ENCODE data around the gene CYTH3. TPM values are rescaled to one million over a fixed set of nuclear protein-coding genes. Genes with fewer than 3 reads are reported as not detected.

CYTH3 gene
- total and polyA plus RNA-seq, 9 of the 15 experiments (the other 6 are each of a cell fraction or from before 2014, with no cell fraction given): 0.25 to 15.2 (median 11.4) TPM

DNA sequence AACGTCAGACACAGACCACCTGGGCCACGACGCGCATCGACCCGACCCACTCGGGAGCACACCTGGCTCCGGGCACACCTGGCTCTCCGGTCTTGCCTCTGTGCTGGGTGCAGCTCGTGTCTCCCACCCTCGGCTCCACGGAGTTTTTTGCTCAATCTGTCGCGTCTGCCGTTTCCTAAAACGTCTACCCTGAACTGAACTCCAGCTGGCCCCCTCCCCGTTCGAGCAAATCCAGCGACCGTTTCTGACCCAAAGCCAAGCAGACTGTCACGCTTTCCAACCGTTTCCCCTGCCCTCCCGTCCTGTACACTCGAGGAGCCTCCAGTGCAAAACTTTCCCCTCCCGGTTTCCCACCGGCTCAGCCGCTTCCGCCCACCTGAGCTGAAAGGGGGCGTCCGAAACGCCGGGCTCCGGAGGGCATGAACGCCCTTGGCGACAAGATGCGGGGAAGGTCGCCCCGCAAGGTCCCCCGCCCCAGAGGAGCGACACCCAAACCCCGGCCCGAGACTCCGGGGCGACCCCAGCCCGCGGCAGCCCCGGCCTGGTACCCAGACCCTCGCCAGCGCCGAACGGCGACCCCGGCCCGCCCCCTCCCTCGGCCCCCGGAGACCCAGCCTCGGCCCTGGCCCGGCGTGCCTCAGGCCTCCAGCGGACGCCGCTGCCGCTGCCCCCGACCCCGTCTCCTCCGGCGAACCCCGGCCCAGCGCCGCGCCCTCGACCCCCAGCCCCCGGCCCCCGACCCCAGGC lies 557 bp downstream of the CYTH3 start (continued):
- TF ChIP-seq, protein P1, sequence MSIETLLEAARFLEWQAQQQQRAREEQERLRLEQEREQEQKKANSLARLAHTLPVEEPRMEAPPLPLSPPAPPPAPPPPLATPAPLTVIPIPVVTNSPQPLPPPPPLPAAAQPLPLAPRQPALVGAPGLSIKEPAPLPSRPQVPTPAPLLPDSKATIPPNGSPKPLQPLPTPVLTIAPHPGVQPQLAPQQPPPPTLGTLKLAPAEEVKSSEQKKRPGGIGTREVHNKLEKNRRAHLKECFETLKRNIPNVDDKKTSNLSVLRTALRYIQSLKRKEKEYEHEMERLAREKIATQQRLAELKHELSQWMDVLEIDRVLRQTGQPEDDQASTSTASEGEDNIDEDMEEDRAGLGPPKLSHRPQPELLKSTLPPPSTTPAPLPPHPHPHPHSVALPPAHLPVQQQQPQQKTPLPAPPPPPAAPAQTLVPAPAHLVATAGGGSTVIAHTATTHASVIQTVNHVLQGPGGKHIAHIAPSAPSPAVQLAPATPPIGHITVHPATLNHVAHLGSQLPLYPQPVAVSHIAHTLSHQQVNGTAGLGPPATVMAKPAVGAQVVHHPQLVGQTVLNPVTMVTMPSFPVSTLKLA (conservative IDR thresholded peaks at IDR 0.05): no peak
- TF ChIP-seq POLR2H (tag; IDR thresholded peaks at IDR 0.05; ENCODE audit: low read depth) (no peak), SAP30 (IDR thresholded peaks at IDR 0.05; ENCODE audit: borderline replicate concordance, insufficient read depth, low read depth, low read length, poor library complexity, severe bottlenecking) (no peak), FOXA1 (IDR thresholded peaks at IDR 0.05; ENCODE audit: borderline replicate concordance) (no peak), MAZ (CRISPR knock-in tag; conservative IDR thresholded peaks at IDR 0.05 in 1 of 2, IDR thresholded peaks at IDR 0.05 in 1 of 2) (0 out of 4 replicates have a peak, but pooled peaks have one; percentile 27 to 31)
- TF ChIP-seq, protein P2, sequence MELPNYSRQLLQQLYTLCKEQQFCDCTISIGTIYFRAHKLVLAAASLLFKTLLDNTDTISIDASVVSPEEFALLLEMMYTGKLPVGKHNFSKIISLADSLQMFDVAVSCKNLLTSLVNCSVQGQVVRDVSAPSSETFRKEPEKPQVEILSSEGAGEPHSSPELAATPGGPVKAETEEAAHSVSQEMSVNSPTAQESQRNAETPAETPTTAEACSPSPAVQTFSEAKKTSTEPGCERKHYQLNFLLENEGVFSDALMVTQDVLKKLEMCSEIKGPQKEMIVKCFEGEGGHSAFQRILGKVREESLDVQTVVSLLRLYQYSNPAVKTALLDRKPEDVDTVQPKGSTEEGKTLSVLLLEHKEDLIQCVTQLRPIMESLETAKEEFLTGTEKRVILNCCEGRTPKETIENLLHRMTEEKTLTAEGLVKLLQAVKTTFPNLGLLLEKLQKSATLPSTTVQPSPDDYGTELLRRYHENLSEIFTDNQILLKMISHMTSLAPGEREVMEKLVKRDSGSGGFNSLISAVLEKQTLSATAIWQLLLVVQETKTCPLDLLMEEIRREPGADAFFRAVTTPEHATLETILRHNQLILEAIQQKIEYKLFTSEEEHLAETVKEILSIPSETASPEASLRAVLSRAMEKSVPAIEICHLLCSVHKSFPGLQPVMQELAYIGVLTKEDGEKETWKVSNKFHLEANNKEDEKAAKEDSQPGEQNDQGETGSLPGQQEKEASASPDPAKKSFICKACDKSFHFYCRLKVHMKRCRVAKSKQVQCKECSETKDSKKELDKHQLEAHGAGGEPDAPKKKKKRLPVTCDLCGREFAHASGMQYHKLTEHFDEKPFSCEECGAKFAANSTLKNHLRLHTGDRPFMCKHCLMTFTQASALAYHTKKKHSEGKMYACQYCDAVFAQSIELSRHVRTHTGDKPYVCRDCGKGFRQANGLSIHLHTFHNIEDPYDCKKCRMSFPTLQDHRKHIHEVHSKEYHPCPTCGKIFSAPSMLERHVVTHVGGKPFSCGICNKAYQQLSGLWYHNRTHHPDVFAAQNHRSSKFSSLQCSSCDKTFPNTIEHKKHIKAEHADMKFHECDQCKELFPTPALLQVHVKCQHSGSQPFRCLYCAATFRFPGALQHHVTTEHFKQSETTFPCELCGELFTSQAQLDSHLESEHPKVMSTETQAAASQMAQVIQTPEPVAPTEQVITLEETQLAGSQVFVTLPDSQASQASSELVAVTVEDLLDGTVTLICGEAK (IDR thresholded peaks at IDR 0.05): peak; percentile 60
- TF ChIP-seq, protein P2 (CRISPR knock-in tag; IDR thresholded peaks at IDR 0.05): no peak
- TF ChIP-seq, protein P3, sequence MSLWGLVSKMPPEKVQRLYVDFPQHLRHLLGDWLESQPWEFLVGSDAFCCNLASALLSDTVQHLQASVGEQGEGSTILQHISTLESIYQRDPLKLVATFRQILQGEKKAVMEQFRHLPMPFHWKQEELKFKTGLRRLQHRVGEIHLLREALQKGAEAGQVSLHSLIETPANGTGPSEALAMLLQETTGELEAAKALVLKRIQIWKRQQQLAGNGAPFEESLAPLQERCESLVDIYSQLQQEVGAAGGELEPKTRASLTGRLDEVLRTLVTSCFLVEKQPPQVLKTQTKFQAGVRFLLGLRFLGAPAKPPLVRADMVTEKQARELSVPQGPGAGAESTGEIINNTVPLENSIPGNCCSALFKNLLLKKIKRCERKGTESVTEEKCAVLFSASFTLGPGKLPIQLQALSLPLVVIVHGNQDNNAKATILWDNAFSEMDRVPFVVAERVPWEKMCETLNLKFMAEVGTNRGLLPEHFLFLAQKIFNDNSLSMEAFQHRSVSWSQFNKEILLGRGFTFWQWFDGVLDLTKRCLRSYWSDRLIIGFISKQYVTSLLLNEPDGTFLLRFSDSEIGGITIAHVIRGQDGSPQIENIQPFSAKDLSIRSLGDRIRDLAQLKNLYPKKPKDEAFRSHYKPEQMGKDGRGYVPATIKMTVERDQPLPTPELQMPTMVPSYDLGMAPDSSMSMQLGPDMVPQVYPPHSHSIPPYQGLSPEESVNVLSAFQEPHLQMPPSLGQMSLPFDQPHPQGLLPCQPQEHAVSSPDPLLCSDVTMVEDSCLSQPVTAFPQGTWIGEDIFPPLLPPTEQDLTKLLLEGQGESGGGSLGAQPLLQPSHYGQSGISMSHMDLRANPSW (CRISPR knock-in tag; IDR thresholded peaks at IDR 0.05): no peak
- TF ChIP-seq, protein P4, sequence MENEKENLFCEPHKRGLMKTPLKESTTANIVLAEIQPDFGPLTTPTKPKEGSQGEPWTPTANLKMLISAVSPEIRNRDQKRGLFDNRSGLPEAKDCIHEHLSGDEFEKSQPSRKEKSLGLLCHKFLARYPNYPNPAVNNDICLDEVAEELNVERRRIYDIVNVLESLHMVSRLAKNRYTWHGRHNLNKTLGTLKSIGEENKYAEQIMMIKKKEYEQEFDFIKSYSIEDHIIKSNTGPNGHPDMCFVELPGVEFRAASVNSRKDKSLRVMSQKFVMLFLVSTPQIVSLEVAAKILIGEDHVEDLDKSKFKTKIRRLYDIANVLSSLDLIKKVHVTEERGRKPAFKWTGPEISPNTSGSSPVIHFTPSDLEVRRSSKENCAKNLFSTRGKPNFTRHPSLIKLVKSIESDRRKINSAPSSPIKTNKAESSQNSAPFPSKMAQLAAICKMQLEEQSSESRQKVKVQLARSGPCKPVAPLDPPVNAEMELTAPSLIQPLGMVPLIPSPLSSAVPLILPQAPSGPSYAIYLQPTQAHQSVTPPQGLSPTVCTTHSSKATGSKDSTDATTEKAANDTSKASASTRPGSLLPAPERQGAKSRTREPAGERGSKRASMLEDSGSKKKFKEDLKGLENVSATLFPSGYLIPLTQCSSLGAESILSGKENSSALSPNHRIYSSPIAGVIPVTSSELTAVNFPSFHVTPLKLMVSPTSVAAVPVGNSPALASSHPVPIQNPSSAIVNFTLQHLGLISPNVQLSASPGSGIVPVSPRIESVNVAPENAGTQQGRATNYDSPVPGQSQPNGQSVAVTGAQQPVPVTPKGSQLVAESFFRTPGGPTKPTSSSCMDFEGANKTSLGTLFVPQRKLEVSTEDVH (IDR thresholded peaks at IDR 0.05; ENCODE audit: low read depth, partially characterized antibody): no peak

Data from K562 (cell line).